Adipocyte (in vitro differentiated cells): Measurements from ENCODE around the gene FNBP1L.
A peak's percentile ranks its signal among the peaks of the same experiment; 100 is the strongest.

Experiments used
- DNase-seq: peaks from one replicate; pipeline ENCODE4 v3.0.0-alpha.2; 2015; ENCODE audit warnings: low read depth
- H3K27me3 ChIP-seq: replicated peaks from 2 replicates; pipeline ENCODE4 v1.7.0; 2013; ENCODE audit warnings: mild to moderate bottlenecking, low read length, moderate library complexity; ENCODE audit not compliant: control insufficient read depth, insufficient read depth
- H3K36me3 ChIP-seq: 2 replicates; pipeline ENCODE4 v1.7.0; 2013; ENCODE audit warnings: low read length, mild to moderate bottlenecking, moderate library complexity; ENCODE audit not compliant: control insufficient read depth, insufficient read depth, severe bottlenecking
- H3K4me1 ChIP-seq: 2 replicates; pipeline ENCODE4 v1.7.0; 2013; ENCODE audit warnings: mild to moderate bottlenecking, low read length, moderate library complexity; ENCODE audit not compliant: control insufficient read depth, insufficient read depth
- H3K4me3 ChIP-seq: 2 replicates; pipeline ENCODE4 v1.7.0; 2013; ENCODE audit warnings: mild to moderate bottlenecking, low read length, moderate library complexity
- H3K9ac ChIP-seq: 2 replicates; pipeline ENCODE4 v1.7.0; 2013; ENCODE audit warnings: mild to moderate bottlenecking, low read length, moderate library complexity
- H3K9me3 ChIP-seq: 2 replicates; pipeline ENCODE4 v1.7.0; 2013; ENCODE audit warnings: mild to moderate bottlenecking, low read length, moderate library complexity; ENCODE audit not compliant: control insufficient read depth

Gene FNBP1L

DNA sequence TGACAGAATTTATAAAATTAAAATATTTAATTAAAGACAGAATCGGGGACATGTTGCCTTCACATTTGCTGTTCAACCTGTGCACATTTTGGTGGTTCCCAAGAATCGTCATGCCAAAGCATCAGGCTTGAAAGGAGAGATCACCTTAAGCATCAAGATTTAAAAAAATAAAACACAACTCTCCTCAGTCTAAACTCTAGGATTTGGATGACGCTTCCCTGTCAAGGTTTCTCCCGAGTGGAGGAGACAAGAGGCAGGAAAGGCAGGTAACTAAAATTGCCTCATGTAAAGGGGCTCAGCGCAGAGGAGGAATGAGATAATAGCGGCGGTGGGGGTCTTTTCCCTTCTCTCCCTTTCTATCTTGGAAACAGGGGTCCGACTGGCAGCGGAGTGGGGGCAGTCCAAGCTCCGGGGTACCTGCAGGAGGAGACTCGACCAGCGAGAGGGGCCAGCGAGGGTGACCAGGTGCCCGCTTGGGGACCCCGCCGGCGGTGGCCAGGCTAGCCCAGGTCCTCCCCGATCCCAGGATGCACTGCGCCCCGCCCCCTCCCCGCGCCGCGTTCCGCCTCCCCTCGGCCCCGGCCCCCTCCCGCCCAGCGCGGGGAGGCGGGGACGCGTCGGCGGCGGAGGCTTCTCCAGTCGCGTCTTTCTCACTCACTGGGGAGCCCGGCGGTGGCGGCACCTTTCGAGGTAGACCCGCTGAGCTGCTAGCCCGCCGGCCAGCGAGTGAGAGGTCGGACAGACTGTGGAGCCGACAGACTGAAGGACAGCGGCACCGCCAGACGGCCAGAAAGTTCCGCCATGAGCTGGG, at the start of gene FNBP1L:
FNBP1L (plus strand) TSS at position 638 of the 811 bp plus-strand sequence; CDS start at position 802, 164 bp downstream.
- Histone ChIP-seq H3K9me3 (no peaks in the 10 kb centered on the region), H3K9ac (peak within 1 kb of the TSS; percentile 87), H3K4me1 (peaks cover 10% of the 10 kb centered on the region), H3K36me3 (no peaks in the 10 kb centered on the region), H3K27me3 (no peaks in the 10 kb centered on the region), H3K4me3 (peak within 1 kb of the TSS; percentile 85)
- peak; percentile 89 for DNase-seq

DNA sequence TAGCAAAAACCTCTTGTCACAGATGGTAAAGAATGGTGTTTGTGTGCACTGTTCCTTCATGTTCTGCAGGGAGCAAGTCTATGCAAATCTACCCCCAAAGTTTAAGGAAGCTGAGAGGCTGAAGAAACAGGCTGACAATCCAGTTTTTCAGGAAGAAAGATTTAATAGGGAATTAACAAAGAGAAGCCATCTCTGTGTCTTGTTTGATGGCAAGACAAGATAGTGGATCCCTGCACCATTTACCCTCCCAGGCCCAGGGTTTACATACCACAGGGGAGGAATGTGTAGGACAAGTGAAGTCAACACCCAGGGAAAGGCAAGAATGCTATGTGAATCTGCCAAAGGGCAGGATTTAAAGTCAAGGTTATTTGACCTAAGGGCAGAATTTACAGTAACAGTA, 48.1 kb upstream of the FNBP1L start:
- Histone ChIP-seq H3K4me1 (peaks cover 4% of the 10 kb centered on the region), H3K36me3 (no peaks in the 10 kb centered on the region), H3K4me3 (no peak overlapping the region), H3K9ac (no peak overlapping the region), H3K9me3 (no peaks in the 10 kb centered on the region), H3K27me3 (no peaks in the 10 kb centered on the region)
- no peak for DNase-seq

DNA sequence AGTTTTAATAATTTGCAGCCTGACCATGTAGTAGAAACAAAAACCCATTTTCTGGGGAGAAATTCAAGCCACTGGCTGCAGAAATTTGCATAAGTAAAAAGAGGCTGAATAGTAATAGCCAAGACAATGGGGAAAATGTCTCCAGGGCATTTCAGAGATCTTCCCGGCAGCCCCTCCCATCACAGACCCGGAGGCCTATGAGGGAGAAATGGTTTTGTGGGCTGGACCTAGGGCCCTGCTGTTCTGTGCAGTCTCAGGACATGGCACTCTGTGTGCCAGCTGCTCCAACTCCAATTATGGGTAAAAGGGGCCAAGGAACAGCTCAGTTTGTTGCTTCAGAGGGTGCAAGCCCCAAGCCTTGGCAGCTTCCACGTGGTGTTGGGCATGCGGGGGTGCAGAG, 39.7 kb upstream of the FNBP1L start:
- Histone ChIP-seq H3K9ac (no peak overlapping the region), H3K36me3 (no peaks in the 10 kb centered on the region), H3K27me3 (no peaks in the 10 kb centered on the region), H3K9me3 (peaks cover 2% of the 10 kb centered on the region), H3K4me1 (no peaks in the 10 kb centered on the region), H3K4me3 (no peak overlapping the region)
- no peak for DNase-seq

DNA sequence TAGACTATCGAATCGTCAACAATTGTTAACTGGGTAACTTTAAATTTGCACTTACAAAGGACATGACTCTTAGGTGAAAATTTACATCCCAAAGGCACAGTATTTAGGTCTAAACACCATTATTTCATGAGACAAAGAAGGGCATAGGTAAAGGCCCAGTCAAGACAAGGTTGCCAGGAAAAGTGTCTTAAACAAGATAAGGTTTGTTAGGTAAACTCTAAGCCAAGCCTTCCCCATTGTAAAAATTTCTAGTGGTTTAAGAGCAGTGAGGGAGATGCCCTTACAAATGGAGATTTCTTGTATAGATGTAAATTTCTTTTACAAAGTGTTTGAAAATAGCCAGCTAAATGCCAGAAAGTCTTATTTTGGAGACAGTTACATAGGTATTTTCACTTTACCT, 36.9 kb upstream of the FNBP1L start:
- Histone ChIP-seq H3K4me1 (peaks cover 19% of the 10 kb centered on the region), H3K36me3 (no peaks in the 10 kb centered on the region), H3K27me3 (no peaks in the 10 kb centered on the region), H3K9me3 (peaks cover 2% of the 10 kb centered on the region), H3K4me3 (no peak overlapping the region), H3K9ac (no peak overlapping the region)
- DNase-seq = no peak

DNA sequence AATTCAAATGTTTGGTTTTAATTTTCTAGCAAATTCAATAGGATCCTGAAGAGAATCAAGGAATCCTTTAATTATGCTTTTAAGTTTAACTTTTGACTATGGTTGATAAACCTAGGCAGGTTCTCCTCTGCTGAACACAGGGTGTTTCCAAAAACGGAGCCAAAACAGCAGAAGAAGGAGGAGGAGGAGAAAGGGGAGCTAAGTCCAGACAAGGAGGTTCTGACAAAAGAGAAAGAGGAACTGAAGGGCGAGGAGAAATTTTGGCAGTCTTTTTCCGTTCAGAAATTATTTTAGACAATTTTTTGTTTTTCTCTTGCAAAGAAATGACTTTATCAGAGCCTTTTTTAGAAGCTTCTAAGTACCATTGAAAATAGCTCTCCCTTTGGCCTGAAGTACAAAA, 33.2 kb upstream of the FNBP1L start:
- Histone ChIP-seq H3K9me3 (no peaks in the 10 kb centered on the region), H3K36me3 (no peaks in the 10 kb centered on the region), H3K4me1 (peaks cover 19% of the 10 kb centered on the region), H3K4me3 (peak overlapping the region; percentile 39), H3K27me3 (no peaks in the 10 kb centered on the region), H3K9ac (peak overlapping the region; percentile 50)
- no peak for DNase-seq

DNA sequence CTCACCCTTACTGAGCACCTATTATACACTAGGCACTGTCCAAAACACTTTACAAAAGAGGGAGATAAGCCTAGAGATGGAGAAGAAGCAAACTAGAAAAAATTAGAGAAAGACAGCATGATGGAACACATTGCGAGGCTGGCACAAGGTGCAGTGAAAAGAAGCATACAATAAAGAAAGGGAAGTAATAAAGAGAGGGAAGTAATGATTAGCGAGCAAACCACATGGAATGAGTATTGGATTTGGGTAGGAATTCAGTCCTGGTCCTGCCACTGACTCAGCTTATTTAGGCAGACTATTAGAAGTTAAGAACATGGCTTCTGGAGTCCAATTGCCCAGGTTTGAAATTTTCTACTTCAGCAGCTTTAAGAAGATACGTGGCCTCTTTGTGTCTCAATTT, 32.6 kb upstream of the FNBP1L start:
- Histone ChIP-seq H3K9me3 (no peaks in the 10 kb centered on the region), H3K9ac (peak overlapping the region; percentile 50), H3K36me3 (no peaks in the 10 kb centered on the region), H3K4me1 (peaks cover 19% of the 10 kb centered on the region), H3K4me3 (peak overlapping the region; percentile 39), H3K27me3 (no peaks in the 10 kb centered on the region)
- DNase-seq = no peak

DNA sequence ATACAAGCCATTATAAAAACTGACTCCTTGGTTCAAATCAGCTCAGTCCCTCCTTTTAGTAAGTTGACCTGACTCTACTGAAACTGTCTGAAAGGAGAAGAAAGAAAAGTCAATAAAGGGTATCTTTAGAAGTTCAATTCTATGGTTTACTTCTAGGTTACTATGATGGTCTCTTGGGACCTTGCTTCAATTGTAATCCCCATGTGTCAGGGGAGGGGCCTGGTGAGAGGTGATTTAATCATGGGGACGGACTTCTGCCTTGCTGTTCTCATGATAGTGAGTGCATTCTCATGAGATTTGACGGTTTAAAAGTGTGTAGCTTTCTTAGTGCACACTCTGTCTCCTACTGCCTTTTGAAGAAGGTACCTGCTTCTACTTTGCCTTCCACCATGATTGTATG, 31.7 kb upstream of the FNBP1L start:
- Histone ChIP-seq H3K4me1 (peaks cover 19% of the 10 kb centered on the region), H3K9ac (no peak overlapping the region), H3K27me3 (no peaks in the 10 kb centered on the region), H3K4me3 (no peak overlapping the region), H3K9me3 (no peaks in the 10 kb centered on the region), H3K36me3 (no peaks in the 10 kb centered on the region)
- DNase-seq = no peak

DNA sequence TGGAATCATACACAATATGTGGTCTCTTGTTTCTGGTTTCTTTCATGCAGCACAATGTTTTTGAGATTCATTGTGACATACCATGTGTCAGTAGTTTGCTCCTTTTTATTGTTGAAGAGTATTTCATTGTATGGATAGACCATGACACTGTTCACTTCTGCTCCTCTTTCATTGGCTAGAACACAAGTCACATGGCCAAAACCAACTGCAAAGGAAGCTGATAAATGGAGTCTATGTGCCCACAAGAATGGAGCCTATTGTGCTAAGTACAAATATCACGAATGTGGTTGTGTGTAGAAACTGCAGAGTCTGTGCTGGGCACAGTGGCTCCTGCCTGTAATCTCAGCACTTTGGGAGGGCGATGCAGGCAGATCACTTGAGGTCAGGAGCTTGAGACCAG, 28.6 kb upstream of the FNBP1L start:
- DNase-seq = no peak
- no peaks in the 10 kb centered on the region for H3K36me3 ChIP-seq
- peaks cover 10% of the 10 kb centered on the region for H3K4me1 ChIP-seq
- no peak overlapping the region for H3K9ac ChIP-seq
- H3K9me3 ChIP-seq = no peaks in the 10 kb centered on the region
- no peak overlapping the region for H3K4me3 ChIP-seq
- H3K27me3 ChIP-seq = no peaks in the 10 kb centered on the region

DNA sequence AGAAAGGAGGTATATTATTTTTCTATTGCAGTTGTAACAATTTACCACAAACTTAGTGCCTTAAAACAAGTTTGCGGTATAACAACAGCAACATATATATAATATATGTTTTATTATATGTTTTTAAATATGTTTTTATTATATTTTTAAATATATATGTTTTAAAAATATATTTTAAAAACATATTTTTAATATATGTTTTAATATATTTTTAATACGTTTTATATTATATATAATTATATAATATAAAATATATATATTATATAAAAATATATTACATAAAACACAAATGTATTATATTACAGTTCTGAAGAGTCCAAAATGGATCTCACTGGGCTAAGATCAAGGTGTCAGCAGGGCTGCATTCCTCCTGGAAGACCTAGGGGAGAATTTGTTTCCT, 27.5 kb upstream of the FNBP1L start:
- Histone ChIP-seq H3K36me3 (no peaks in the 10 kb centered on the region), H3K27me3 (no peaks in the 10 kb centered on the region), H3K4me1 (peaks cover under 1% of the 10 kb centered on the region), H3K9me3 (no peaks in the 10 kb centered on the region), H3K9ac (no peak overlapping the region), H3K4me3 (no peak overlapping the region)
- no peak for DNase-seq

DNA sequence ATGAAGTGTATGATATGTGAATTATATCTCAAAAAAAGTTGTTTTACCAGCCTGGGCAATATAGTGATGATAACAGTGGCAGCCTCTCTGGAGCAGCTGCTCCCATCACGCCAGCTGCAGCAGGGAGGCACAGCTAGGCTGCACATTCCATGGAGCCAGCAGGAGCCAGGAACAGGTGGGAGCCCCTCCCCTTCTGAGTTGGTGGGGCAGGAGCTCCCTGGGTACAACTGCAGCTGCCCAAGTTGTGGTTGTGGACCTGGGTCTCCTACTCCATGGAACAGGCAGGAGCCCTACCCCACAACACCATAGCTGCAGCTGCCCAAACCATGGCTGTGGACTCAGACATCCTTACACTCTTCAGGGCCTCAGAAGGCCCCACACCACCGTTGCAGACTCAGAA, 21.7 kb upstream of the FNBP1L start:
- Histone ChIP-seq H3K27me3 (no peaks in the 10 kb centered on the region), H3K9me3 (no peaks in the 10 kb centered on the region), H3K4me1 (no peaks in the 10 kb centered on the region), H3K9ac (no peak overlapping the region), H3K36me3 (no peaks in the 10 kb centered on the region), H3K4me3 (no peak overlapping the region)
- DNase-seq = no peak

DNA sequence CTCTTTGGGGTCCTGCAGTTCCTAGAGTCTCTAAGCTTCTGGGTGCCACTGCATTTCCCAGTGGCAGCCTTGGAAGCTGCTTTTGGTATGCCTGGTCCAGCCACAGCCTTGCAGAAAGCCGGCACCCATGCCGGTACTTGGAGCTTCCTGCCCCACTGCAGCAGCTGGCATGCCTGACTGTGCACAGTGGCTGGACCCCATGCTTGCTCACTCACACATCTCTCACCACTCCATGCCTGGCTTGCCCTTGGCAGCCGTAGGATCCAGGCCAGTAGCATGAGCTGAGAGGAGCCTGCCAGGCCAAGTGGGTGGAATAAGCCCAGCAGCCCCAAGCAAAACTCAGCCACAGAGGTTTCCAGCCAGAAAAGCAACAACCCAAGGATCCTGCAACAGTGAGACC, 20.3 kb upstream of the FNBP1L start:
- DNase-seq = no peak
- Histone ChIP-seq H3K9me3 (no peaks in the 10 kb centered on the region), H3K27me3 (no peaks in the 10 kb centered on the region), H3K4me1 (no peaks in the 10 kb centered on the region), H3K36me3 (no peaks in the 10 kb centered on the region), H3K9ac (no peak overlapping the region), H3K4me3 (no peak overlapping the region)
